ENCODE data around the gene MEGF11.
A peak's percentile ranks its signal among the peaks of the same experiment; 100 is the strongest.
"Not testable (repeated sequence)": the region's sequence is repeated elsewhere in the genome, so short reads cannot be mapped to it uniquely, and the experiment has no call there.

Gene MEGF11

DNA sequence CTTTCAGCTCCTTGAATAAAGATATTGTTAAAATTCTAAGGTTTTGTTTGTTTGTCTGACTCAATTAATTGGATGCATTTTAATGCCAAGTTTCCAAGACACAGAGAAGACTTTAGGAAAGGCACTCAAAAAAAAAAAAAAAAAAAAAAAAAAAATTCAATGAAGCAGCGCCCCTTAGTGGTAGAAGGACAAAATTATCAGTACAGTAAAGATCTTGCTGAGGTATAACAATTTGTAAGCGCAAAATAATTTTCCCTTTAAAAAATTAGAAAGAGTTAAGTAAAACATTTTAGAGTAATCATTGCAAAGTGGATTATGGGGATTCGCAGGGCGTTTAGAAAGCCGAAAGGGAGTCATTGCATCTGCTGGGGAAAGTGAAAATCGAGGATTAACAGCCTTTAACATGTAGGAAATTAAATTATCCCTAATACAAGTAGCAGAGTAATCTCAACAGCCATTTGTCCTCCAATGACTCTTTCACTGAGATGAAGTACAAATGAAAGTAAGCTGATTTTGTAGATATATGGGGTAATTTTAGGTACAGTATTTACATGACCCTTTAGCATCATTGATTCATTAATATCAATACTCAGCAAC, 34.0 kb upstream of the MEGF11 start:
- Mint-ChIP-seq H3K27me3 (no peaks in the 10 kb centered on the region), H3K4me3 (no peak overlapping the region), H3K9me3 (no peaks in the 10 kb centered on the region), H3K27ac (no peak overlapping the region), H3K4me1 (peaks cover 24% of the 10 kb centered on the region)
- no peak for DNase-seq
- no peak for ATAC-seq

DNA sequence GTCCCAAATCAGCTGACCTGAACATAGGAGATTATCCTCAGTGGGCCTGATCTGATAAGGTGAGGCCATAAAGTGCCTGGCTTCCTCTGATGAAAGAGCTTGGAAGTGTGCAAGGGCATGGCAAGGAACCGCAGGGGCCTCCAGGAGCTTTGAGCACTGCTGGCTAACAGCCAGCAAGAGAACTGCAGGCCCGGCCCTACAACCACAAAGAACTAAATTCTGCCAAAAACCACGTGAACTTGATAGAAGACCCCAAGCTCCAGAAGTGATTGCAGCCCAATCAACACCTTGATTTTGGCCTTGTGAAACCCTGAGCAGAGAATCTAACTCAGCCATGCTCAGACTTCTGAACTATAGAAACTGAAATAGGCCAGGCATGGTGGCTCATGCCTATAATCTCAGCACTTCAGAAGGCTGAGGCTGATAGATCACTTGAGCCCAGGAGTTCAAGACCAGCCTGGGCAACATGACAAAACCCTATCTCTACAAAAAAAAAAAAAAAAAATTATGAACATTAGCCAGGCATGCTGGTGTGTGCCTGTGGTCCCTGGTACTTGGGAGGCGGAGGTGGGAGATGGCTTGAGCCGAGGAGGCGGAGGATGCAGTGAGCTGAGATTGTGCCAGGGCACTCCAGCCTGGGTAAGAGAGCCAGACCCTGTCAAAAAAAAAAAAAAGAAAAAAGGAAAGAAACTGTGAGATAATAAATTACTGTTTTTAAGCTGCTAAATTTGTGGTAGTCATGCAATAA, 32.2 kb upstream of the MEGF11 start:
- no peaks in the 10 kb centered on the region for H3K27me3 Mint-ChIP-seq
- ATAC-seq (no peak), DNase-seq (no peak)
- no peak overlapping the region for H3K27ac Mint-ChIP-seq
- H3K9me3 Mint-ChIP-seq, result no peaks in the 10 kb centered on the region
- peaks cover 8% of the 10 kb centered on the region for H3K4me1 Mint-ChIP-seq
- no peak overlapping the region for H3K4me3 Mint-ChIP-seq

DNA sequence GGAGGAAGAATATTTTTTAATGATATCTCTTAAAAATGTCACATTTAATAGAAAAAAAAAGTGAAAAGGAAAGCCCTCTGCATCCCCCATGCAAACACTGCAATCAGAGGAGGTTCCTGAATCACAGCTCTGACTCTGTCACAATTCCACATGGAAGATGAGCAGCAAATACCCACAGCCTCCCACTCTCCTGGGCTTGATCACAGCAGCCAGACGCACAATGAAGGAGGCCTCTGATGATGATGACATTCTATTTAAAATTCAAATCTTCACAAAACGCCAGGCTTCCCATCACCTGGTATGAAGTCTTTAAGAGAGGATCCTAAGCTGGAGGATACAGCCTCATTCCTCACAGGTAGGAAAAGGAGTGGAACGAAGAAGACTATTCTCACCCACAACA, 30.7 kb upstream of the MEGF11 start:
- no peaks in the 10 kb centered on the region for H3K4me1 Mint-ChIP-seq
- no peaks in the 10 kb centered on the region for H3K27me3 Mint-ChIP-seq
- DNase-seq (no peak), ATAC-seq (no peak)
- no peak overlapping the region for H3K4me3 Mint-ChIP-seq
- no peak overlapping the region for H3K27ac Mint-ChIP-seq
- no peaks in the 10 kb centered on the region for H3K9me3 Mint-ChIP-seq

GRCh38 chr15:66278671-66279070, 25.1 kb upstream of the MEGF11 start:
- Mint-ChIP-seq H3K4me3 (no peak overlapping the region), H3K9me3 (peaks cover 0 to 4% of the 10 kb centered on the region in 2 donors), H3K4me1 (no peaks in the 10 kb centered on the region), H3K27ac (no peak overlapping the region), H3K27me3 (no peaks in the 10 kb centered on the region)
- ATAC-seq (no peak), DNase-seq (no peak)

- Mint-ChIP-seq H3K27me3 (no peaks in the 10 kb centered on the region), H3K4me1 (no peaks in the 10 kb centered on the region), H3K9me3 (peaks cover 0 to 4% of the 10 kb centered on the region in 2 donors), H3K4me3 (no peak overlapping the region), H3K27ac (no peak overlapping the region)
- ATAC-seq, result no peak
- DNase-seq, result no peak
Measured at GRCh38 chr15:66278056-66278455, 24.5 kb upstream of the MEGF11 start.

GRCh38 chr15:66276546-66276945, 23.0 kb upstream of the MEGF11 start:
- ATAC-seq (no peak), DNase-seq (no peak)
- Mint-ChIP-seq H3K9me3 (peaks cover 0 to 4% of the 10 kb centered on the region in 2 donors), H3K27me3 (no peaks in the 10 kb centered on the region), H3K4me3 (no peak overlapping the region), H3K27ac (no peak overlapping the region), H3K4me1 (no peaks in the 10 kb centered on the region)

DNA sequence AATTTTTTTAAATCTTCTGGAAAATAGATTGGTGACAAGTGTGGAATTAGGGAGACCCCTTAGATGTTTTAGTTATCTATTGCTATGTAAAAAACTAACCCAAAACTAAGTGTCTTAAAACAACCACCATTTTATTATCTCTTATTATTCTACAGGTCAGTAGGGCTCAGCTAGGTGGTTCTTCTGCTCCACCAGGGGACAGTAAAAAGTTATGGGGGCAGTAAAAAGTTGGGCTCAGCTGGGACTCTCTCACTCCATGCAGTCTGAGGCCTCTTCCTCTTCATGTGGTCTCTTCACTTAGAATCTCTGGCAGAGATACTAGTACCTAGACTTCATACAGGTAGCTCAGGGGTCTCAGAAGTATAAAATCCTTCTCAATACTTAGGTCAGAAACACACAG, 21.8 kb upstream of the MEGF11 start:
- Mint-ChIP-seq H3K27ac (no peak overlapping the region), H3K4me1 (peaks cover 6% of the 10 kb centered on the region), H3K27me3 (no peaks in the 10 kb centered on the region), H3K9me3 (peaks cover 0 to 4% of the 10 kb centered on the region in 2 donors), H3K4me3 (no peak overlapping the region)
- ATAC-seq (no peak), DNase-seq (no peak)

DNA sequence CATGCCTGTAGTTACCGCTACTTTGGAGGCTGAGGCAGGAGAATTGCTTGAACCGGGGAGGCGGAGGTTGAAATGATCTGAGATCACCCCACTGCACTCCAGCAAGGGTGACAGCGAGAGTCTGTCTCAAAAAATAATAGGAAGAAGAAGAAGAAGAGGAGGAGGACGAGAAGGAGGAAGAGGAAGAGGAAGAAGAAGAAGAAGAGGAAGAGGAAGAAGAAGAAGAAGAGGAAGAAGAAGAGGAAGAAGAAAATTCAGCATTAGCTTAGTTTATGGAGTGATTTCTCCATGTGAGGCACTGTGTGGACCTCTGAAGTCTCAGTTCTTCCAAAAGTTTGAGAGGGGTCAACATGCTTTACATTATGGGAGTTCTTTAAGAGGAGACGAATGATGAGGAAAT, 17.4 kb upstream of the MEGF11 start:
- no peak overlapping the region for H3K4me3 Mint-ChIP-seq
- H3K27ac Mint-ChIP-seq, result no peak overlapping the region
- H3K27me3 Mint-ChIP-seq, result peaks cover 15% of the 10 kb centered on the region
- H3K4me1 Mint-ChIP-seq, result peaks cover 6% of the 10 kb centered on the region
- DNase-seq, result no peak
- H3K9me3 Mint-ChIP-seq, result peaks cover 0 to 4% of the 10 kb centered on the region in 2 donors
- no peak for ATAC-seq

GRCh38 chr15:66269326-66270090, 16.0 kb upstream of the MEGF11 start:
- no peak for ATAC-seq
- Mint-ChIP-seq H3K9me3 (no peaks in the 10 kb centered on the region), H3K4me1 (peaks cover 6% of the 10 kb centered on the region), H3K4me3 (no peak overlapping the region), H3K27me3 (peaks cover 15% of the 10 kb centered on the region), H3K27ac (peak overlapping the region in 1 of 2 donors; percentile 77)
- no peak for DNase-seq

DNA sequence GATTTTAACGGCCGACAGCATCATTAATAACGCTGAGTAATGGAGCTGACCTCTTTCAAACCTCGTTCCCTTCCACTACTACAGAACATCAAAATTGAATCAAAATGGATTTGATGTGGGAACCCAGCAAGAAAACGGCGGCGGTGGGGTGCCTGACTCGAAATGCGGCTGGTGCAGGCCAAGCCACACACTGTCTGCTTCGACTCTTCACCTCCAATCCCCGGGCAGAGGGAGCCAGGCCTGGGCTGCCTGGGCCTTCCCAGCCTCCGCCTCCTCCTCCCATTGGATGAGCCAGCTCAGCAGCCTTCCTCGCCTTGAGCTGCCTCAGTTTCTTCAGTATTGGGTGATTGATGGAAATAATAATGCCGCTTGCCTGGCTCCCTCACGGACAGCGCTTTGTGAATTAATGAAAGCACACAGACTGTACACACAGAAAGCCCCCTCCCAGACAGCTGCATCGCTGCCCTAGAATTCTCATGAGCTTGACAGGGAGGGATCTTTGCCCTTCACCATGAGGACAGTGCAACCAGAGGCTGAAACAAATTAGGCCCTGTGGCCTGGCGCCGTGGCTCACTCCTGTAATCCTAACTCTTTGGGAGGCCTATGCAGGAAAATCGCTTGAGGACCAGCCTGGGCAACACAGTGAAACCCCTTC, 11.4 kb upstream of the MEGF11 start:
- DNase-seq (no peak), ATAC-seq (no peak)
- Mint-ChIP-seq H3K27ac (no peak overlapping the region), H3K27me3 (peaks cover 35% of the 10 kb centered on the region), H3K4me1 (no peaks in the 10 kb centered on the region), H3K9me3 (peaks cover 6 to 14% of the 10 kb centered on the region in 2 donors), H3K4me3 (no peak overlapping the region)

GRCh38 chr15:66262837-66263236, 9.3 kb upstream of the MEGF11 start:
- not testable (repeated sequence) for H3K27ac Mint-ChIP-seq, ATAC-seq, H3K4me1 Mint-ChIP-seq, H3K4me3 Mint-ChIP-seq, DNase-seq
- Mint-ChIP-seq H3K27me3 (peaks cover 34% of the 10 kb centered on the region), H3K9me3 (peaks cover 6 to 14% of the 10 kb centered on the region in 2 donors)

- DNase-seq, result no peak
- Mint-ChIP-seq H3K4me1 (no peaks in the 10 kb centered on the region), H3K27ac (no peak overlapping the region), H3K4me3 (no peak overlapping the region), H3K27me3 (peaks cover 45% of the 10 kb centered on the region), H3K9me3 (peaks cover 6 to 14% of the 10 kb centered on the region in 2 donors)
- no peak for ATAC-seq
Measured at GRCh38 chr15:66261056-66261455, 7.5 kb upstream of the MEGF11 start.

DNA sequence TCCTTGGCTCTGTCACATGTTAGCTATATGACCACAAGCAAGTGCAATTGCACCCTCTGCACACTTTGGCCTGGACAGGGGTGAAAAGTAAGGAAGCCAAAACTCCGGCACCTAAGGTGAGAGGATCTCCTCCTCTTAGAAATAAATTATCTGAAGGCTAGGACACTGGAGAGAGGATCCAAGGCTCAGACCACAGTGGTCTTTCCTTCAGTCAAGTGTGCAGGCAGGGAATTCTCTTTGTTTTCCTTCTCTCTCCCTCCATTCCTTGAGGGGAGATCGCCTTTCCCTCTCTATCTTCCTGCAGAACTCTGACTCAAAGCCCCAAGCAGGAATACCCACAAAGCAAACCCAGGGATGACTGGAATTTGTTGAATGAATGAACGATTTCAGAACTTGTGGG, 3.1 kb upstream of the MEGF11 start:
- H3K27ac Mint-ChIP-seq, result no peak overlapping the region
- DNase-seq (no peak), ATAC-seq (no peak)
- peaks cover 25% of the 10 kb centered on the region for H3K4me1 Mint-ChIP-seq
- H3K9me3 Mint-ChIP-seq, result no peaks in the 10 kb centered on the region
- peaks cover 78% of the 10 kb centered on the region for H3K27me3 Mint-ChIP-seq
- no peak overlapping the region for H3K4me3 Mint-ChIP-seq

DNA sequence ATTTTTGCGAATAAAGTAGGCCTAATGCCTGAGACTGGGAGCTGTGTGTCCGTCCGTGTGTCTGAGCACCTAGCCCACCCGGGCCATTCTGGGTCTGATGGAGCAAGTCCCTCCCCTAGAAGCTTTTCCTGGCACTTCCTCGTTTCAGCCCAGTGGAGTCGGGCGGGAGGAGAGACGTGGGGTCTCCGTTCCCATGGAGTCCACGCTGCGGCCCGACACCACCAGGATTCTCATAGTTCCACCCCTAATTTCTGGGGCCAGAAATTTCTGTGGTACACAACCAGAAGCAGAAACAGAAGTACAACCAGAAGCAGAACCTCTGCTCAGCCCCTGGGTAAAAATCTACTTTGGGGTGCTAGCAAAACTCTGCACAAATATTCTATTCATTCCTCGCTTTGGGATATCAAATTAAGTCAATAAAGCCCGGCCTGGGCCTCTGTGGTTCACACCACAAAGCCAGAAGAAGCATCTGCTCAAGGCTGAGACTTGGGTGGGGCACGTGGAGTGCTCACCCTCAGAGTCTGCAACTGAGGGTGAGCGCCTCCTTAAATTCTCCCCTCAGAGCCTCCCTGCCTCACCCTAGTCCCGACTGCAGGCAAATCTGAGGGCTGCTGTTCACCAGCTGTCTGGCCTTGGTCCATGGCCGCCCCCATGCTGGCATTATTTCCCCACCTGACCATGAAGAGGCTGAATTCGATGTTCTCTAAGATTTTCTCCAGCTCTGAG, 1.6 kb upstream of the MEGF11 start:
- H3K4me3 Mint-ChIP-seq, result no peak overlapping the region
- H3K9me3 Mint-ChIP-seq, result no peaks in the 10 kb centered on the region
- DNase-seq (no peak), ATAC-seq (no peak)
- peaks cover 28% of the 10 kb centered on the region for H3K4me1 Mint-ChIP-seq
- no peak overlapping the region for H3K27ac Mint-ChIP-seq
- H3K27me3 Mint-ChIP-seq, result peaks cover 82% of the 10 kb centered on the region

All from stimulated activated naive CD8-positive, alpha-beta T cell treated with anti-CD3 and anti-CD28 coated beads, Interleukin-15, amount 100 ng/mL, for 72 hours (primary cell).